Right kidney (tissue), 1 donor: ENCODE measurements around the gene SALL3.
A peak's percentile ranks its signal among the peaks of the same experiment; 100 is the strongest.

Experiments
- DNase-seq: peaks from one replicate; pipeline ENCODE4 v3.0.0-alpha.2; 2016

Gene SALL3

GRCh38 chr18:78980279-78980771, 707 bp downstream of the SALL3 start:
- peak; percentile 70 for DNase-seq

- no peak for DNase-seq
These were observed 1.3 kb downstream of the SALL3 start for GRCh38 chr18:78980777-78981380.

GRCh38 chr18:78981394-78981831, 1.8 kb downstream of the SALL3 start:
- peak; percentile 61 for DNase-seq

- DNase-seq, result peak; percentile 41
These were observed 2.5 kb downstream of the SALL3 start for GRCh38 chr18:78981989-78982620.

- DNase-seq, result no peak
These were observed 3.9 kb downstream of the SALL3 start for GRCh38 chr18:78983512-78983911.

- peak; percentile 52 for DNase-seq
These were observed 5.5 kb downstream of the SALL3 start for GRCh38 chr18:78984941-78985784.

- DNase-seq, result peak; percentile 68
These were observed 6.4 kb downstream of the SALL3 start for GRCh38 chr18:78986018-78986481.

GRCh38 chr18:78991446-78991845, 11.8 kb downstream of the SALL3 start:
- DNase-seq, result no peak

- no peak for DNase-seq
These were observed 12.7 kb downstream of the SALL3 start for GRCh38 chr18:78992041-78993011.

- DNase-seq, result no peak
These were observed 13.7 kb downstream of the SALL3 start for GRCh38 chr18:78993014-78993926.

GRCh38 chr18:78994000-78994399, 14.4 kb downstream of the SALL3 start:
- no peak for DNase-seq

GRCh38 chr18:78994531-78994930, 14.9 kb downstream of the SALL3 start:
- no peak for DNase-seq

- DNase-seq, result no peak
These were observed 15.5 kb downstream of the SALL3 start for GRCh38 chr18:78994977-78995582.

- no peak for DNase-seq
These were observed 16.2 kb downstream of the SALL3 start for GRCh38 chr18:78995740-78996395.

- no peak for DNase-seq
These were observed 17.3 kb downstream of the SALL3 start for GRCh38 chr18:78996741-78997490.

- DNase-seq, result no peak
These were observed 18.9 kb downstream of the SALL3 start for GRCh38 chr18:78998371-78999071.

GRCh38 chr18:78999939-79000338, 20.3 kb downstream of the SALL3 start:
- no peak for DNase-seq

GRCh38 chr18:79000997-79001396, 21.4 kb downstream of the SALL3 start:
- no peak for DNase-seq
